IMR-90 (cell line): ENCODE results near the gene S100A12. TPM values are rescaled to one million over a fixed set of nuclear protein-coding genes. Genes with fewer than 3 reads are reported as not detected.

ENCODE experiments used
- ATAC-seq: fragments of 200-7000 bp; cut with Tn5 transposase; 2 replicates; pipeline ENCODE4 v1.9.1; 2020; ENCODE audit warnings: low read depth, mild to moderate bottlenecking, moderate library complexity
- BruUV-seq: library from RNA; stranded (reverse); fragments of 400-500 nt; replicated peaks from 2 replicates; lab custom pipeline; 2021; lab: Mats Ljungman, UMichigan
- CTCF ChIA-PET: fragments of 300-600 bp; formaldehyde crosslinking; extraction: SDS; loops from one replicate; lab custom pipeline; 2021; ENCODE audit warnings: antibody characterized with exemption; lab: Yijun Ruan, JAX
- POLR2A ChIA-PET: fragments of 300-600 bp; sonication (Branson Sonifier 250); formaldehyde crosslinking; loops from one replicate; lab custom pipeline; 2022; ENCODE audit warnings: antibody characterized with exemption; ENCODE audit not compliant: unreplicated experiment; lab: Charles Lee
- DNase-seq: peaks from one replicate; pipeline ENCODE4 v3.0.0; 2013
- H2AFZ ChIP-seq: replicated peaks from 2 replicates; pipeline ENCODE3; 2013; ENCODE audit warnings: low read length, mild to moderate bottlenecking; ENCODE audit not compliant: poor library complexity
- H2AK5ac ChIP-seq: 2 replicates; pipeline ENCODE4 v1.6.1; 2013; ENCODE audit warnings: low read depth, low read length, inconsistent platforms
- H2AK9ac ChIP-seq: replicated peaks from 2 replicates; pipeline ENCODE3; 2013; ENCODE audit warnings: mild to moderate bottlenecking, low read depth, low read length, moderate library complexity; ENCODE audit not compliant: poor library complexity
- H2BK120ac ChIP-seq: 2 replicates; pipeline ENCODE4 v1.6.1; 2013; ENCODE audit warnings: low read depth, low read length, inconsistent platforms
- H2BK15ac ChIP-seq: 3 replicates; pipeline ENCODE4 v1.6.1; 2013; ENCODE audit warnings: low read depth, low read length, inconsistent platforms
- H2BK20ac ChIP-seq: 2 replicates; pipeline ENCODE4 v1.6.1; 2013; ENCODE audit warnings: low read depth, mild to moderate bottlenecking, inconsistent platforms, low read length, moderate library complexity
- H2BK5ac ChIP-seq: 2 replicates; pipeline ENCODE4 v1.6.1; 2013; ENCODE audit warnings: mild to moderate bottlenecking, low read depth, low read length, inconsistent platforms; ENCODE audit not compliant: poor library complexity, severe bottlenecking
- H3K14ac ChIP-seq: replicated peaks from 2 replicates; pipeline ENCODE4 v1.6.1; 2013; ENCODE audit warnings: low read depth, low read length, inconsistent platforms
- H3K18ac ChIP-seq: 2 replicates; pipeline ENCODE4 v1.6.1; 2013; ENCODE audit warnings: low read depth, low read length, control low read depth
- H3K23ac ChIP-seq: 2 replicates; pipeline ENCODE4 v1.6.1; 2013; ENCODE audit warnings: low read depth, low read length, inconsistent platforms
- H3K27ac ChIP-seq: 2 replicates; pipeline ENCODE4 v1.5.1; 2013; ENCODE audit warnings: mild to moderate bottlenecking, control low read depth, low read length; ENCODE audit not compliant: insufficient read depth
- H3K27me3 ChIP-seq: 2 replicates; pipeline ENCODE4 v1.6.1; 2013; ENCODE audit warnings: low read length; ENCODE audit not compliant: control insufficient read depth, insufficient read depth
- H3K36me3 ChIP-seq: 2 replicates; pipeline ENCODE4 v1.6.1; 2013; ENCODE audit warnings: low read length, mixed read lengths; ENCODE audit not compliant: control insufficient read depth, insufficient read depth
- H3K4ac ChIP-seq: 2 replicates; pipeline ENCODE4 v1.6.1; 2013; ENCODE audit warnings: low read depth, low read length, inconsistent platforms
- H3K4me1 ChIP-seq: 2 replicates; pipeline ENCODE4 v1.6.1; 2013; ENCODE audit warnings: low read length, mixed read lengths; ENCODE audit not compliant: control insufficient read depth, insufficient read depth
- H3K4me2 ChIP-seq: 2 replicates; pipeline ENCODE4 v1.6.1; 2013; ENCODE audit warnings: low read depth, mild to moderate bottlenecking, control low read depth, low read length, moderate library complexity
- H3K4me3 ChIP-seq: 2 replicates; pipeline ENCODE4 v1.5.1; 2013; ENCODE audit warnings: low read depth, mild to moderate bottlenecking, control low read depth, low read length, moderate library complexity; ENCODE audit not compliant: insufficient read depth
- H3K56ac ChIP-seq: 2 replicates; pipeline ENCODE4 v1.6.1; 2013; ENCODE audit warnings: low read length, inconsistent platforms; ENCODE audit not compliant: insufficient read depth; ENCODE audit errors: extremely low read depth
- H3K79me1 ChIP-seq, 2 experiments: 2 replicates each; pipeline ENCODE4 v1.6.1; 2013; ENCODE audit warnings: low read length in 2 of 2, inconsistent platforms in 1 of 2, low read depth in 1 of 2
- H3K9ac ChIP-seq: 2 replicates; pipeline ENCODE4 v1.6.1; 2013; ENCODE audit warnings: low read depth, low read length, control low read depth
- H3K9me1 ChIP-seq: 2 replicates; pipeline ENCODE4 v1.6.1; 2013; ENCODE audit warnings: low read length, inconsistent platforms; ENCODE audit not compliant: insufficient read depth
- H3K9me3 ChIP-seq: 2 replicates; pipeline ENCODE4 v1.6.1; 2013; ENCODE audit warnings: low read length; ENCODE audit not compliant: control insufficient read depth, insufficient read depth
- H4K20me1 ChIP-seq: 2 replicates; pipeline ENCODE4 v1.6.1; 2013; ENCODE audit warnings: low read length, inconsistent platforms; ENCODE audit not compliant: insufficient read depth
- H4K5ac ChIP-seq: 2 replicates; pipeline ENCODE4 v1.6.1; 2013; ENCODE audit warnings: mild to moderate bottlenecking, low read depth, low read length, control low read depth
- H4K8ac ChIP-seq, 2 experiments: 2 replicates each; pipeline ENCODE4 v1.6.1; 2013; ENCODE audit warnings: low read depth in 2 of 2, low read length in 2 of 2, control low read depth in 1 of 2, inconsistent platforms in 1 of 2
- H4K91ac ChIP-seq: 2 replicates; pipeline ENCODE4 v1.6.1; 2013; ENCODE audit warnings: low read depth, low read length, inconsistent platforms; ENCODE audit not compliant: insufficient read depth
- BHLHE40 ChIP-seq: fragments of 150-350 bp; IDR thresholded peaks from 2 replicates; pipeline ENCODE4 v1.6.1; 2016; ENCODE audit warnings: mild to moderate bottlenecking, low read depth, low read length
- WGBS, 2 experiments: methylation state at CpG; one replicate each; pipeline versions ENCODE4 v1.1.5 to v1.1.7; 2013; ENCODE audit warnings: missing lambda C conversion rate in 2 of 2; ENCODE audit not compliant: insufficient read length in 1 of 2; ENCODE audit errors: extremely low coverage in 2 of 2; 5-methylcytosine and 5-hydroxymethylcytosine counted together
- dilution Hi-C: fragments of 300-500 bp; cut with HindIII; formaldehyde crosslinking; loops from one replicate; pipeline ENCODE4 v1.14.3; 2018; ENCODE audit warnings: low sequenced_read_pairs; ENCODE audit not compliant: unreplicated experiment
- in situ Hi-C: fragments of 300-500 bp; cut with MboI; formaldehyde crosslinking; loops from 3 replicates; pipeline ENCODE4 v1.14.3; 2019; ENCODE audit warnings: low sequenced_read_pairs, inconsistent platforms, mixed read lengths
- intact Hi-C: fragments of 100-400 bp; cut with micrococcal nuclease; formaldehyde crosslinking; loops from 2 replicates; pipeline ENCODE4 v1.10.0; 2022
- polyA plus RNA-seq, 3 experiments: library from polyadenylated mRNA; depleted of rRNA; stranded (reverse); fragments of >200 nt; gene quantifications; 2 replicates each; pipeline ENCODE4 v1.2.3, GENCODE V29; 2012; ENCODE audit warnings: low replicate concordance in 1 of 3
- total RNA-seq: library from RNA; depleted of rRNA; stranded (reverse); fragments of >200 nt; gene quantifications from 2 replicates; pipeline ENCODE4 v1.2.3, GENCODE V29; 2012

The S100A12 gene
- total and polyA plus RNA-seq, 2 of the 4 experiments (the other 2 are of a cell fraction): not detected

DNA sequence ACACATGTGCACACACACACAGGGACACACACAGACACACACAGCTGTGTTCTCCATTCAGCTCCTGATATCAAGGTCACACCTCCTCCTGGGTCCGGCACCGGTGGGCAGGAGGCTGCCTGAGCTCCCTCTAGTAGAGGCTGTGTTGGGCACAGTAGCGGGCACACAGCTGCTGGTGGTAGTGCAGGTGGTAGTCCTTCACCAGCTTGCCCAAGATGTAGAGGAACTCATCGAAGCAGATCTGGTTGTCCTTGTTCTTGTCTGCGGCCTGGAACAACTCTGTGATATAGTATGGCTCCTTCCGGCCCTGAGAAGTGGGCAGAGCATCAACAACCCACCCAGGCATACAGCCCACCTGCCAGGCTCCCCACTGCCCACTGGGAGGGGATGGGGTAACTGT is 21.0 kb upstream of the S100A12 start:
- Histone ChIP-seq H3K36me3 (no peaks in the 10 kb centered on the region), H3K4ac (no peak overlapping the region), H3K79me1 (no peaks in the 10 kb centered on the region), H3K4me1 (no peaks in the 10 kb centered on the region), H3K4me2 (no peak overlapping the region), H2AK5ac (no peak overlapping the region), H3K9ac (no peak overlapping the region), H2BK20ac (no peak overlapping the region), H3K4me3 (no peak overlapping the region), H4K20me1 (no peaks in the 10 kb centered on the region), H3K27me3 (peaks cover 3% of the 10 kb centered on the region; the same call in 1 of the 2 replicates), H3K14ac (no peak overlapping the region), H3K9me1 (no peaks in the 10 kb centered on the region), H2AK9ac (no peak overlapping the region), H4K5ac (no peak overlapping the region), H2AFZ (no peak overlapping the region), H3K18ac (no peak overlapping the region), H2BK5ac (no peak overlapping the region), H2BK120ac (no peak overlapping the region), H4K91ac (no peak overlapping the region), H2BK15ac (no peak overlapping the region), H3K56ac (no peak overlapping the region), H3K23ac (no peak overlapping the region), H4K8ac (no peak overlapping the region), H3K9me3 (no peaks in the 10 kb centered on the region), H3K27ac (no peak overlapping the region)
- BruUV-seq: no TSS peak
- dilution Hi-C loops: no loop called here
- intact Hi-C loops: no loop called here
- ChIA-PET CTCF (no interaction called here), POLR2A (no interaction called here)
- DNase-seq: no peak
- in situ Hi-C loops: no loop called here
- ATAC-seq: no peak
- 100% methylated on average over 1 of the region's 6 CpGs; no CpG with 5 or more reads in 1 of the 2 experiments for WGBS, 2 experiments
- no peak for TF ChIP-seq BHLHE40
